Stimulated activated CD4-positive, alpha-beta T cell treated with anti-CD3 and anti-CD28 coated beads, Interleukin-15, amount 100 ng/mL, for 48 hours (primary cell): Measurements from ENCODE around the gene PPP1R14B.
A peak's percentile ranks its signal among the peaks of the same experiment; 100 is the strongest.

Source experiments
- DNase-seq, 2 donors: peaks; one replicate each; pipeline ENCODE4 v3.0.0-alpha.2; 2020; ENCODE audit warnings: low read depth in 2 of 2

Gene PPP1R14B

DNA sequence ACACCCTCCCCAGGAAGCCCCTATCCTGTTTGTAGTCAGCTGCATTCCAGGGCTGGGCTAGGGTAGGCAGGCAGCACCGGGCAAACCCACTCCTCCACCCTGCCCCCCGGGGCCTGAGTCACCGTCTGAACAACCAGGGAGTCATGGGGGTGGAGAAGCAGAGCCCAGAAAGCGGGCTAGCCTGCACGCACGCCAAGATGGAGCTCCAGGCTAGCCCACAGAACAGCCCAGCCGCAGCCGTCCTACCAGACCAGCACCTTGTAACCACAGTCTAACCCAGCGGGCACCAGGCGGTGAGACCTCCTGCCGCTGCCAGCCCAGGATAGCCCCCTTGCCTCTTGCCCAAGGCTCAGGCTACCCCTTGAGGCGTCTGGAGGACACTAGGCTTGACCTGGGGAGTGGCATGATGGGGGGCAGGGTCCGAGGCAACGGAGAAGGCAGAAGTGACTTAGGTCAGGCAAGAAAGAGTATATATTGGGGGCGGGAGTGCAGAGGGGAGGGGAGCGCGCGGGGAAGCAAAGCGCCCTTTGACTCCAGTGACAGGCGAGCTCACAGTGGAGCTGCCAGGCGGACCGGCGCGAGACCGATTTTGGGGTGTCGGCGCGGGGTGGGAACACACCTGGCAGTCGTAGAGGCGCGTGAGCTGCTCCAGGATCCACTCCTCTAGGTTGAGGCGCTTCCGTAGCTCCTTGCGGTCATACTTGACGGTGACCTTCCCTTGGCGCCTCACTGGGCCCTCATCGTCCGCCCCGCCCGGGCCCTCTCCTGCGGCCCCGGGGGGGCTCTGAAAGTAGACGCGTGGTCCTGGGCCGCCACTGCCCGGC, 734 bp downstream of the PPP1R14B start:
- peak; percentile 67 to 80 for DNase-seq

DNA sequence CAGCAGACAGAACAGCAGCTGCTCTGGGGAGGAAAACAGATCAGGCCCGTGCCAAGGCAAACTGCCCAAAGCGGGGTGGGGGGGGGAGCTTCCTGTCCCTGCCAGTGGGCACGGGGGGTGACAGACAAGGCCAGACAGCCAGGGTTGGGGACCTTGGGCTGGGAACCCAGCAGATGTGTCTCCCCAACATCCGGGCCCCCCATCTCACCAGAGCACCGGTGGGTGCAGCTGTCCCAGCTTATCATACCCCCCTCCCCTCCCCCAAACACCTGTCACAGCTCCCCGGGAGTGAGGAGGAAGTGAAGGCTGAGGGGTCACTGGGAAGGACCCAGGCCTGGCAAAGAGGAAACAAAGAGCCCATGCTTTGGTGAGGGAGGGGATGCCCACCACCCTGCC, 1.3 kb downstream of the PPP1R14B start:
- DNase-seq, result no peak

DNA sequence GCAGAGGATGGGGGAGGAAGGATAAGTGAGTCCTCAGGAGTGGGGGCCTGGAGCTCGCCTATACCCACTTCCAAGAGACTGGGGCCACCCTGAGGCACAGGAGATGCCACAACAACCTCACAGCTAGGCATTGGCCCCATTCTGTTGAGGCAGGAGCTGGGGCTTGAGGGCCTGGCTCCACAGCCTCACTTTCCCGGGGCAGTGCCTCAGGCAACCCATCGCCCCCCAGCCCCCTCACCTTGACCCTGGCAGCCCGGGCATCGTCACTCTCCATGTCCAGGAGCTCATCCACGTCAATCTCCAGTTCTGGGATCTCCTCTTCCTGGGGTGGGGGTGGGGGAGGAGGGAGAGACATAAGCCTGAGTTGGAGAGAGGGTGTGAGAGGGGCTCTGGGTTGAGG, 1.8 kb downstream of the PPP1R14B start:
- no peak for DNase-seq

DNA sequence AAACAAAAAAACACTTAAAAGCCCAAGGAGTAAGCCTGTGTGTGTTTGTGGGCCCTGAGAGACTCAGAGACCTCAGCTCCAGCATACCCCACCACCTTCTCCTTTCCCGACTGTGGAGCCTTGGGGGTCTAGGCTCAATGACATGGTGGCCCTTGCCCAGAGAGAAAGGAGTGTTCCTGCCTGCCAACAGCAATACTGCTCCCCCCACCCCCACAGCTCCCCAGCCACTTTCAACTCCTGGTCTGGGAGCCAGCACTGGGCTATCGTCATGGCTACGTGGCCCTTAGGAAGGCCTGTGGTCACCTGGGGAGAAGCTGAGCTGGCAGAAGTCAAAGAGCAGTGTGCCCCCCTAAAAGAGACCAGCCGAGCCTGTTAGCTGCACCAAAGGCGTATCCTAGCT, 2.6 kb downstream of the PPP1R14B start:
- DNase-seq, result no peak

DNA sequence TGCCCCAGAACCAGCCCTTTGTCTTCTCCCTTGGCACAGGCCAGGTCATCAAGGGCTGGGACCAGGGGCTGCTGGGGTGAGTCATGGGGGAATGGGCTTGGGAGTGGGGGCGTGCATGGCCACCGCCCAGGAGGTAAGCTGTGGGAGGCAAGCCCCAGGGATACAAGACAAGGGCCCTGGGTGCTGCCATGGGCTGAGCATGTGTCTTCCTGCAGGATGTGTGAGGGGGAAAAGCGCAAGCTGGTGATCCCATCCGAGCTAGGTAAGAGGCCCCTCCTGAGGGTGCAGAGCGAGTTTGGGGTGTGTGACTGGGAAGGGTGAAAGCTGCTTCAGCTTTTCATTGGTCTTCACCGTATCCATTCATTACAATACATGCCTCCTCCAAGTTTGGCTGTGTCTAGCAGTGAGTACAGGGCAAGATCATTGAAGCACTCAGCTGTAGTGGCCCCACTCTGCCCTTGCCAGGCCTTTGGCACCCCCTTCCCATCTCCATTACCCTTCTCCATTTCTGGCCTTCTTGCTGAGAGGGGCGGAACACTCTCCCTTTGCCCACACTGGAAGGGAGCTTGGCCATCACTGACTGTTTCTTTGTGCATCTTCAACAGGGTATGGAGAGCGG, 3.4 kb downstream of the PPP1R14B start:
- no peak for DNase-seq

- DNase-seq, result no peak
Observed at GRCh38 chr11:64241491-64242374, 5.0 kb downstream of the PPP1R14B start.

DNA sequence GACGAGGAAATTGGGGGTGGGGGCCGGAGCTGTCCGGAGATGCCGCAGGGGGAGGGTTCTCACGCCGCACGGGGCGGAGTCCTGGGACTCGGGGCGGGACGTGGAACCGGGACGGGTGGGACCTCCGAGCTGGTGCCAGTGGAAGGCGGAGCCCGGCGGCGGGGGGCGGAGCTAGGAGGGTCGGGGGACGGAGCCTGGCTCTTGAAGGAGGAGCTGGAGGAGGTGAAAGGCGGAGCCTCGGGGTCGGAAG, 5.6 kb downstream of the PPP1R14B start:
- DNase-seq, result peak; percentile 100

GRCh38 chr11:64240435-64241240, 6.1 kb downstream of the PPP1R14B start, which contains the start of gene FKBP2:
Gene FKBP2, plus strand, starts transcription at chr11:64241095. Its CDS starts 1,293 bp downstream, at chr11:64242388.
- peak; percentile 95 to 97 for DNase-seq

DNA sequence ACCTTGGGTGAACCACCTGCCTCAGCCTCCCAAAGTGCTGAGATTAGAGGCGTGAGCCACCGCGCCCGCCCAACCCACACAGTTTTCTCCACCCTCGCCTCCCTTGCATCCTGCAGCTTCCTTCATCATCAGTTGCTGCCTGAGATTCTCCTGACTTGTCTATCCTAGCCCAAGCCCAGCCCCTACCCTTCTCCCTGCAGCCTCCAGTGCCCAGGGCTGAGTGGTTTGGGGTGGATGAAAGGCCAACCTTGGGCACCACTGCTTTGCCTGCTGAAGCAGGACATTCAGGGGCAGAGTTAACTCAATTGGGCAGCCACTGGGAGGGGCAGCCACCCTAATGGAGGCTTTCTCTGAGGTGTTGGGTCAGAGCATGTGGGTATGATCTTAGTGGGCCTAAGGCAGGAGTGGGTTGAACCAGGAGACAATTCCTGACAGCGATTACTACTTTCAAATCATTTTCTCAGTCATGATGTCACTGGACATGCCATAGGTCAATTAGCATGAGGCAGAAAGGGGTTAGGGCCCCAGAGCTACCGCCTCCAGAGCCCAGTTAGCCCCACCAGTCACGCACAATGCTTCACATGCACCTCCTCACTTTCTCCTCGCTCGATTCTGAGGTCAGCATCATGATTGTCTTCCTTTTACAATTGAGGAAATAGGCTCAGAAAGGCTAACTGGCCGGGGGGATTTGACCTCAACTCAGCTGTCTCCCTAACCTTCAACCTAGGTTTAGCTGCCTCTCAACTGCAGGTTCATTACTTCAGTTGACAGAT, 6.9 kb downstream of the PPP1R14B start:
- no peak for DNase-seq

DNA sequence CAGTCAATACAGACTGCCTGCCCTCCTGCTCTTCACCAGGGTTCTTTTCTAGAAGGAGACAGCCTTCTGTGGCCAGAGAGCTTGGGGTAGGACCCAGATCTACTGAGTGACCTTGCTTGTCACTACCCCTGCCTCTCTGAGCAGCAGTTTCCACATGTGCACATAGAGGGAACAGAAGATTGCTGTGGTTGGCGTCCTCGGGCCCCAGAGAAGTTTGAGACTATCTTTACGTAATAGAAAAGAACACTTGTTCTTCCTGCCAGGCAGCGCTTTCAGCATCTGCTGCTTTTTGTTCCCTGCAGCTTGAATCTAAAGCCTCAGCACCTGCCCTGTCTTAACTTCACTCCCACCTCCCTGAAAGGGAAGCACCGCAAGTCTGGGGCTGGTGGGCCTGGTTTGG, 7.7 kb downstream of the PPP1R14B start:
- DNase-seq, result no peak

GRCh38 chr11:64238076-64238475, 8.7 kb downstream of the PPP1R14B start:
- DNase-seq, result no peak

GRCh38 chr11:64237484-64237951, 9.2 kb downstream of the PPP1R14B start:
- no peak for DNase-seq

DNA sequence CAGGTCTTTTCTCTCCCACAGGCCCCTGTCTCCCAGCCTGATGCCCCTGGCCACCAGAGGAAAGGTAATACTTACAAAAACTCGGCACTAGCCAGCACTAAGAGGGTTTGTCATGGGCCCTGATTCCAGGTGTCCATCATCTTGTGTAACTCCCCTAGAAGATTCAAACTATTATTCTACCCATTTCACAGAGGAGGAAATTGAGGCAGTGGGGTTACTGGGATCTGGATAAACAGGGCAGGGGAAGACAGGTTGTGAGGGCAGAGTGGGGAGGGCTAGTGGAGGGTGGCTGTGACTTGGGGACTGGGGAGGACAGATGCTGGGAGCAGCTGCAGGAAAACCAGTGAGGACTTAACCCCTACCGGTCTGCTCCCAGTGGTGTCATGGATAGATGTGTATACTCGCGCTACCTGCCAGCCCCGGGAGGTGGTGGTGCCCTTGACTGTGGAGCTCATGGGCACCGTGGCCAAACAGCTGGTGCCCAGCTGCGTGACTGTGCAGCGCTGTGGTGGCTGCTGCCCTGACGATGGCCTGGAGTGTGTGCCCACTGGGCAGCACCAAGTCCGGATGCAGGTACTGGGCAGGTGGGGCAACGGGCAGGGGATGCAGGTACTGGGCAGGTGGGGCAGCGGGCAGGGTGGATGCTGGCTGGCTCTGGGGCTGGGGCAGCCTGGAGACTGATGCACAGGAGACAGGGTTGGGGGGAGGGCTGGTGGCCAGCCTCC, 11.1 kb downstream of the PPP1R14B start:
- no peak for DNase-seq

DNA sequence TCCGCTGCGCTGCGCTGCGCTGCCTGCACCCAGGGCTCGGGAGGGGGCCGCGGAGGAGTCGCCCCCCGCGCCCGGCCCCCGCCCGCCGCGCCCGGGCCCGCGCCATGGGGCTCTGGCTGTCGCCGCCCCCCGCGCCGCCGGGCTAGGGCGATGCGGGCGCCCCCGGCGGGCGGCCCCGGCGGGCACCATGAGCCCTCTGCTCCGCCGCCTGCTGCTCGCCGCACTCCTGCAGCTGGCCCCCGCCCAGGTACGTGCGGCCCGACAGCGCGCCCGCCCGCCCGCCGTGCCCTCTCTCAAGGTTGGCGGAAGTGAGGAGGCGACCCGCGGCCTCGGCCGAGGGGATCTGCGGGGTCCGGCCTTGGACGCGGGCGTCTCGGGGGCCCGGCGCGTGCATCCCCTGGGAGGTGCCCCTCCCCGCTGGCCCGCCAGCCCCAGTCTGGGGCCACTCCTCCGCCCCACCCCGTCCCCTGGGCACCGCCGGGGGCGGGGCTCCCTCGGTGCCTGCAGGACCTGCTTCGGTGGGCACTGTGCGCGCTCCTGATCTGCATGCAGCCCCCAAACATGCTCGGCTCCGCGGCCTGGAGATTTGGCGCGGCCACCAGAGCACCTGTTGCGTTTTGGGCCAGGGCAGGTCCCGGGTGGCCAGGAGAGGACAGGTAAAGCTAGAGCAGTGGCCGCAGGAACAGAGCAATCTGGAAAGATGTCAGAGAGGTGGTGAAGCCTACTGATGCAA, 11.9 kb downstream of the PPP1R14B start:
- DNase-seq, result no peak

- peak in 1 of 2 donors; percentile 65 for DNase-seq
Observed at GRCh38 chr11:64233913-64234586, 12.7 kb downstream of the PPP1R14B start, which contains the start of gene VEGFB. Gene VEGFB, plus strand, starts transcription at chr11:64234584. Its CDS starts 250 bp downstream, at chr11:64234834.

DNA sequence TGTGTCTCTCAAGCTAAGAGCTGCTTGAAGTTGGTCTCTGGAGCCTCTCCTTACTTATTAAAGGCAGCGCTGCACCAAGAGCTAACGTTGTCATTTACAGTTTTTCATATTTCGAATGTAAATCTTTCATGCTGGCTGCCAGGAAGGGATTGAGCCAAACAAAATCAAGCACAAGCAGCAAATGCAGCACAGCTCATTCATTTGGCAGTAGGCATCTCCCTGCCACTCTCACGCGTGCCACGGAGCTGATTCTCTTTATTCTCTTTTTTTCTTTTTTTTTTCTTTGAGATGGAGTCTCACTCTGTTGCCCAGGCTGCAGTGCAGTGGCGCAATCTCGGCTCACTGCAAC, 13.8 kb downstream of the PPP1R14B start:
- DNase-seq, result no peak

DNA sequence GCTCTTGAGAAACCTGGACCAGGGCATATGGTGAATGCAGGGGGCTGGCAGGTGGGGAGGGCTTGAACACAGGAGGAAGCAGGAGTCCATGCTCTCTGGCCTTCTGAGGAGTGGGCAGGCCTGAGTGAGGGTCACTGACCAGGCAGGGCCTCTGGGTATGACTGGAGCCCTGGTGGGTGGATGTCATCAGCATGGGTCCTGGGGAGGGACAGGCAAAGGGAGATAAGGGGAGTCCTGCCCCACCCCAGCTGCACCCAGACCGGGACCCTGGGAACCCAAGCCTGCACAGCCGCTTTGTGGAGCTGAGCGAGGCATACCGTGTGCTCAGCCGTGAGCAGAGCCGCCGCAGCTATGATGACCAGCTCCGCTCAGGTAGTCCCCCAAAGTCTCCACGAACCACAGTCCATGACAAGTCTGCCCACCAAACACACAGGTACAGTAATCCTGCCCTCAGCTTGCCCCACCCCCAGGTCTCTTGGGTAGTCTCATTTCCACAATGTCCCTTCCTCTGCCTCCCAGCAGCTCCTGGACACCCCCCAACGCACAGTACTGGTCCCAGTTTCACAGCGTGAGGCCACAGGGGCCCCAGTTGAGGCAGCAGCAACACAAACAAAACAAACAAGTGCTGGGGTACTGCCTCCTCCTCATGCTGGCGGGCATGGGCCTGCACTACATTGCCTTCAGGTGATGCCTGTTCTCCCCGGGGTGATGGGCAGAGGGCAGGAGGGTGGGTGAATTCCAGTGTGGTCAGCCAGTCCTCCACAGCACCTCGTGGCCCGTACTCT, 14.4 kb downstream of the PPP1R14B start:
- DNase-seq, result no peak

DNA sequence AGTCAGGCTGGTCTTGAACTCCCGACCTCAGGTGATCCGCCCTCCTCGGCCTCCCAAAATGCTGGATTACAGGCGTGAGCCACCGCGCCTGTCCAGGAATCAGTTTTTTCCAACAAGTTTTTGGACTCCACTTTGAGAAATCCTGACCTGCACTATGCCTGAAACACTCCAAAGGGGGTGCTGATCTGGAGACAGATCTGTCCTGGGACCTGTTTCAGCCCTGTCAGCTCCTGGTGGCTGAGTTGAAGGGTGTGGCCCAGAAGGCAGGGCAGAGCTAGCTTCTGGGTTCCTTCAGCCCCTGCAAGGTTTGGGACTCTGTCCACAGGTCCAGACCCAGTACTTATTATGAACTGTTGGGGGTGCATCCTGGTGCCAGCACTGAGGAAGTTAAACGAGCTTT, 15.2 kb downstream of the PPP1R14B start:
- no peak for DNase-seq
